ENCODE measurements around the gene ADAP1.

DNA sequence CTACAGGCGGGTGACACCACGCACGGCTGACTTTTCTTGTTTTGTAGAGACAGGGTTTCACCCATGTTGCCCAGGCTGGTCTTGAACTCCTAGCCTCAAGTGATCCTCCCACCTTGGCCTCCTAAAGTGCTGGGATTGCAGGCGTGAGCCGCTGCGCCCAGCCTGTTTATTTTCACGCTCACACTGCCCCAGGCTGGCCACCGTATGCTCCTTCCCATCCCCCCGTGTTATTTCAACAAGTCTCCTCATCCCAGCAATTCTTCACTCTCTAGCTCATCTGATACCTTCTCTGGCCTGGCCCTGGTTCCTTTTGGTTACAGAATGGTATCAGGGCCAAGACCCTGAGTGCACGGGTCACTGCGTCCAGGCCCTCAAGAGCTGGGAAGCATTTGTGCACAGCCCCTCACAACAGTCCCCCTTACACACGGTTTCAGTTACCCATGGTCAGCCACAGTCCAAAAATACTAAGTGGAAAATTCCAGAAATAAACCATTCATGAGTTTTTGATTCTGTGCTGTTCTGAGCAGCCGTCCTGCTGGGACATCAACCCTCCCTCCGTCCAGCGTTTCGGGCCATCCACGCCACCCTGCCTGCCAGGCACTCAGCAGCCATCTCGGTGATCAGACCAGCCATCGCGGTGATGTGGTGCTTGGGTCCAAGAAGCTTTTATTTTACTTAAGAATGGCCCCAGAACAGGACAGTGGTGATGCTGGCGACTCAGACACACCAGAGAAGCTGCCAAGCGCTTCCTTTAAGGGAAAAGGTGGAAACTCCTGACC, 12.0 kb upstream of the ADAP1 start:
- TF ChIP-seq, protein P1, sequence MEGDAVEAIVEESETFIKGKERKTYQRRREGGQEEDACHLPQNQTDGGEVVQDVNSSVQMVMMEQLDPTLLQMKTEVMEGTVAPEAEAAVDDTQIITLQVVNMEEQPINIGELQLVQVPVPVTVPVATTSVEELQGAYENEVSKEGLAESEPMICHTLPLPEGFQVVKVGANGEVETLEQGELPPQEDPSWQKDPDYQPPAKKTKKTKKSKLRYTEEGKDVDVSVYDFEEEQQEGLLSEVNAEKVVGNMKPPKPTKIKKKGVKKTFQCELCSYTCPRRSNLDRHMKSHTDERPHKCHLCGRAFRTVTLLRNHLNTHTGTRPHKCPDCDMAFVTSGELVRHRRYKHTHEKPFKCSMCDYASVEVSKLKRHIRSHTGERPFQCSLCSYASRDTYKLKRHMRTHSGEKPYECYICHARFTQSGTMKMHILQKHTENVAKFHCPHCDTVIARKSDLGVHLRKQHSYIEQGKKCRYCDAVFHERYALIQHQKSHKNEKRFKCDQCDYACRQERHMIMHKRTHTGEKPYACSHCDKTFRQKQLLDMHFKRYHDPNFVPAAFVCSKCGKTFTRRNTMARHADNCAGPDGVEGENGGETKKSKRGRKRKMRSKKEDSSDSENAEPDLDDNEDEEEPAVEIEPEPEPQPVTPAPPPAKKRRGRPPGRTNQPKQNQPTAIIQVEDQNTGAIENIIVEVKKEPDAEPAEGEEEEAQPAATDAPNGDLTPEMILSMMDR (IDR thresholded peaks at IDR 0.05): no peak
- no peak for TF ChIP-seq EP300 (IDR thresholded peaks at IDR 0.05)
- TF ChIP-seq POLR2A (IDR thresholded peaks at IDR 0.05; ENCODE audit: low read depth): no peak
- TF ChIP-seq POLR2AphosphoS5 (IDR thresholded peaks at IDR 0.05): no peak
